Measurements from ENCODE around the gene SCGB3A1. TPM values are rescaled to one million over a fixed set of nuclear protein-coding genes. Genes with fewer than 3 reads are reported as not detected.

SCGB3A1 gene
- polyA plus RNA-seq, 1 donor (not counting 4 experiments of a cell fraction or from before 2014, with no cell fraction given) = not detected

DNA sequence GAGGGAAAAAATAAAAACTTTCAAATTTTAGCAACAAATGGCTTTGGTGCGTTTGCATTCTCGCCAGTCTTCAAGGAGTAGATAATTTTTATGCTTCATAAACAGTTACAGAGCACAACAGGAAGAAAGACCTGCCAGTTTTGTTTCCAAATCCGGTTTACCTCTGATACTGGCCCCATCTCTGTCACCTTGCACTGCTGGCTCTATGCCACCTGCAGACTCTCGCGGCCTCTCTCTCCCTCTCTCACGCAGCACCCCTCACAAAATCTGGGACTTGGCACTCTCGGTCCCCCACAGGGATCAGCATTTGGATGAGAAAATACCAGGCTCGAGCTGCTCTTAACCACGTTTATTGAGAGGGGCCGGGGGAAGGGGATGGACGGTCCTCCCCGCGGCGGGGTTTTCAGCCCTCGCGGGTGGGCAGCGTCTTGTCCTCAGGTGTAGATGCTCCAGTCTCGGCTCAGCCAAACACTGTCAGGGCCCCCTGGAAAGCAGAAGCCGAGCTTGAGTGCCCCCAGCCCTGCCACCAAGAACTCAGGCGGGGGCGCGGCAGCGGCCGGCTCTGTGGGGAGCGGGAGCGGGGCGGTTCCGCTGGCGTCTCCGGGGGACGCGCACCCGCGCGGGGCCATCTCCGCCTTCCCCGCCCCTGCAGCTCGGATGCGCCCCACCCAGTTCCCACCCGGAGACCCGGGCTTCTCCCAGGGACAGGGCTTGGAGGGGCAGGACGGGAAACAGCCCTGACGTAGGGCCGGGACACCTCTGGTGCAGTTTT is 1.3 kb downstream of the SCGB3A1 start:
- no peaks in the 10 kb centered on the region for H3K4me1 ChIP-seq (ENCODE audit: control insufficient read depth, extremely low read depth, insufficient read depth, low read length)
- TF ChIP-seq EZH2 (IDR thresholded peaks at IDR 0.05; ENCODE audit: low read length) = no peak
- TF ChIP-seq, protein P1, sequence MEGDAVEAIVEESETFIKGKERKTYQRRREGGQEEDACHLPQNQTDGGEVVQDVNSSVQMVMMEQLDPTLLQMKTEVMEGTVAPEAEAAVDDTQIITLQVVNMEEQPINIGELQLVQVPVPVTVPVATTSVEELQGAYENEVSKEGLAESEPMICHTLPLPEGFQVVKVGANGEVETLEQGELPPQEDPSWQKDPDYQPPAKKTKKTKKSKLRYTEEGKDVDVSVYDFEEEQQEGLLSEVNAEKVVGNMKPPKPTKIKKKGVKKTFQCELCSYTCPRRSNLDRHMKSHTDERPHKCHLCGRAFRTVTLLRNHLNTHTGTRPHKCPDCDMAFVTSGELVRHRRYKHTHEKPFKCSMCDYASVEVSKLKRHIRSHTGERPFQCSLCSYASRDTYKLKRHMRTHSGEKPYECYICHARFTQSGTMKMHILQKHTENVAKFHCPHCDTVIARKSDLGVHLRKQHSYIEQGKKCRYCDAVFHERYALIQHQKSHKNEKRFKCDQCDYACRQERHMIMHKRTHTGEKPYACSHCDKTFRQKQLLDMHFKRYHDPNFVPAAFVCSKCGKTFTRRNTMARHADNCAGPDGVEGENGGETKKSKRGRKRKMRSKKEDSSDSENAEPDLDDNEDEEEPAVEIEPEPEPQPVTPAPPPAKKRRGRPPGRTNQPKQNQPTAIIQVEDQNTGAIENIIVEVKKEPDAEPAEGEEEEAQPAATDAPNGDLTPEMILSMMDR (optimal IDR thresholded peaks at IDR 0.05 in 1 of 3, IDR thresholded peaks at IDR 0.05 in 1 of 3, conservative IDR thresholded peaks at IDR 0.05 in 1 of 3; ENCODE audit: extremely low read depth in 1 of 3, insufficient read depth in 2 of 3, low read length in 3 of 3) = no peak
- peaks cover 49% of the 10 kb centered on the region for H3K27me3 ChIP-seq (ENCODE audit: control insufficient read depth, extremely low read depth, insufficient read depth, low read length)
- H3K4me3 ChIP-seq (ENCODE audit: control insufficient read depth in 2 of 3, extremely low read depth in 1 of 3, insufficient read depth in 2 of 3, low read depth in 1 of 3, low read length in 3 of 3) = no peak overlapping the region
- FAIRE-seq = no peak
- H3K27ac ChIP-seq (ENCODE audit: control insufficient read depth, insufficient read depth, low read length) = no peak overlapping the region
- H3K9ac ChIP-seq (ENCODE audit: control insufficient read depth, extremely low read depth, insufficient read depth, low read length) = no peak overlapping the region
- no peak overlapping the region for H2AFZ ChIP-seq (ENCODE audit: control insufficient read depth, low read length)
- H3K9me1 ChIP-seq (ENCODE audit: control insufficient read depth, extremely low read depth, insufficient read depth, low read length) = no peaks in the 10 kb centered on the region
- dilution Hi-C loops (cut with MboI; ENCODE audit: extremely low pct_ligation_motif_present, low sequenced_read_pairs) = no loop called here
- no peaks in the 10 kb centered on the region for H4K20me1 ChIP-seq (ENCODE audit: control insufficient read depth, extremely low read depth, insufficient read depth, low read length)
- no peak for DNase-seq (ENCODE audit: low read depth, low spot score)
- H3K9me3 ChIP-seq (ENCODE audit: control insufficient read depth, low read depth, low read length) = no peaks in the 10 kb centered on the region
- H3K36me3 ChIP-seq (ENCODE audit: control insufficient read depth in 2 of 2, extremely low read depth in 1 of 2, insufficient read depth in 2 of 2, low read length in 2 of 2) = no peaks in the 10 kb centered on the region
- no peaks in the 10 kb centered on the region for H3K79me2 ChIP-seq (ENCODE audit: control insufficient read depth, insufficient read depth, low read length)
- no peak overlapping the region for H3K4me2 ChIP-seq (ENCODE audit: control insufficient read depth, extremely low read depth, insufficient read depth, low read depth, low read length)

DNA sequence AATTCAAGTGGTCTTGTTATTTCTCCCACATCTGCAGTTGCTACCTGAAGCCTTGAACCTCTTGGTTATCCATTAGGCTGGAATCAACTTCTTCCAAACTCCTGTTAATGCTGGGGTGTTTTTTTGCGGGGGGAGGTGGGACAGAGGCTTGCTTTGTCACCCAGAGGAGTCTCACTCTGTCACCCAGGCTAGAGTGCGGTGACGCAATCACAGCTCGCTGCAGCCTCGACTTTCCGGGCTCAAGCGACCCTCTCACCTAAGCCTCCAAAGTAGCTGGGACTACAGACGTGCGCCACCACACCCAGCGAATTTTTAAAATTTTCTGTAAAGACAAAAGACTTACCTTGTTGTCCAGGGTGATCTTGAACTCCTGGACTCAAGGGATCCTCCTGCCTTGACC is 4.4 kb downstream of the SCGB3A1 start:
- no peaks in the 10 kb centered on the region for H3K9me1 ChIP-seq (ENCODE audit: control insufficient read depth, extremely low read depth, insufficient read depth, low read length)
- H3K27me3 ChIP-seq (ENCODE audit: control insufficient read depth, extremely low read depth, insufficient read depth, low read length) = peaks cover 33% of the 10 kb centered on the region
- DNase-seq (ENCODE audit: low read depth, low spot score) (no peak), FAIRE-seq (no peak)
- dilution Hi-C loops (cut with MboI; ENCODE audit: extremely low pct_ligation_motif_present, low sequenced_read_pairs) = no loop called here
- no peak overlapping the region for H3K4me3 ChIP-seq (ENCODE audit: control insufficient read depth in 2 of 3, extremely low read depth in 1 of 3, insufficient read depth in 2 of 3, low read depth in 1 of 3, low read length in 3 of 3)
- no peaks in the 10 kb centered on the region for H4K20me1 ChIP-seq (ENCODE audit: control insufficient read depth, extremely low read depth, insufficient read depth, low read length)
- TF ChIP-seq EZH2 (IDR thresholded peaks at IDR 0.05; ENCODE audit: low read length) = no peak
- TF ChIP-seq, protein P1 (optimal IDR thresholded peaks at IDR 0.05 in 1 of 3, IDR thresholded peaks at IDR 0.05 in 1 of 3, conservative IDR thresholded peaks at IDR 0.05 in 1 of 3; ENCODE audit: extremely low read depth in 1 of 3, insufficient read depth in 2 of 3, low read length in 3 of 3) = no peak
- no peaks in the 10 kb centered on the region for H3K79me2 ChIP-seq (ENCODE audit: control insufficient read depth, insufficient read depth, low read length)
- H3K9me3 ChIP-seq (ENCODE audit: control insufficient read depth, low read depth, low read length) = no peaks in the 10 kb centered on the region
- H3K4me1 ChIP-seq (ENCODE audit: control insufficient read depth, extremely low read depth, insufficient read depth, low read length) = no peaks in the 10 kb centered on the region
- no peaks in the 10 kb centered on the region for H3K36me3 ChIP-seq (ENCODE audit: control insufficient read depth in 2 of 2, extremely low read depth in 1 of 2, insufficient read depth in 2 of 2, low read length in 2 of 2)
- no peak overlapping the region for H2AFZ ChIP-seq (ENCODE audit: control insufficient read depth, low read length)
- no peak overlapping the region for H3K27ac ChIP-seq (ENCODE audit: control insufficient read depth, insufficient read depth, low read length)
- H3K9ac ChIP-seq (ENCODE audit: control insufficient read depth, extremely low read depth, insufficient read depth, low read length) = no peak overlapping the region
- H3K4me2 ChIP-seq (ENCODE audit: control insufficient read depth, extremely low read depth, insufficient read depth, low read depth, low read length) = no peak overlapping the region
